OCI-LY3 (cell line): ENCODE measurements around the gene CARHSP1.
A peak's percentile ranks its signal among the peaks of the same experiment; 100 is the strongest.

Source experiments
- H2AFZ ChIP-seq: fragments of 200-600, 300-600 bp; shearing (Covaris generic); 2 replicates; pipeline ENCODE4 v1.6.0; 2014; ENCODE audit warnings: antibody characterized with exemption, low read depth, low read length
- H3K27ac ChIP-seq: fragments of 200-600, 300-600 bp; sonication (generic); 2 replicates; pipeline ENCODE4 v1.5.1; 2014; ENCODE audit warnings: mild to moderate bottlenecking, low read length, moderate library complexity, mixed read lengths
- H3K27me3 ChIP-seq: fragments of 200-600, 300-600 bp; sonication (generic); 2 replicates; pipeline ENCODE4 v1.6.1; 2014; ENCODE audit warnings: low read depth, low read length, mixed read lengths
- H3K36me3 ChIP-seq: fragments of 200-600, 300-600 bp; sonication (generic); replicated peaks from 2 replicates; pipeline ENCODE3; 2014; ENCODE audit warnings: low read depth, low read length, mixed read lengths
- H3K4me1 ChIP-seq: fragments of 300-600, 200-600 bp; sonication (generic); 2 replicates; pipeline ENCODE4 v1.6.1; 2014; ENCODE audit warnings: low read length, mixed read lengths
- H3K4me2 ChIP-seq: fragments of 200-600, 300-600 bp; sonication (generic); 2 replicates; pipeline ENCODE4 v1.6.1; 2014; ENCODE audit warnings: low read length, mixed read lengths
- H3K4me3 ChIP-seq: fragments of 300-600, 200-600 bp; sonication (generic); 2 replicates; pipeline ENCODE4 v1.5.1; 2014; ENCODE audit warnings: antibody characterized with exemption, mild to moderate bottlenecking, low read length, moderate library complexity
- H3K79me2 ChIP-seq: fragments of 300-600, 200-600 bp; shearing (Covaris generic); 2 replicates; pipeline ENCODE4 v1.6.1; 2014; ENCODE audit warnings: mild to moderate bottlenecking, low read length, mixed read lengths
- H3K9ac ChIP-seq: fragments of 300-600, 200-600 bp; shearing (Covaris generic); 2 replicates; pipeline ENCODE4 v1.6.0; 2014; ENCODE audit warnings: mild to moderate bottlenecking, low read length, moderate library complexity
- H3K9me3 ChIP-seq: fragments of 200-600, 300-600 bp; shearing (Covaris generic); 2 replicates; pipeline ENCODE4 v1.6.1; 2014; ENCODE audit warnings: low read length, mixed read lengths; ENCODE audit not compliant: insufficient read depth
- H4K20me1 ChIP-seq: fragments of 200-600, 300-600 bp; sonication (generic); 2 replicates; pipeline ENCODE4 v1.6.1; 2016; ENCODE audit warnings: low read length, mixed read lengths; ENCODE audit not compliant: insufficient read depth
- EZH2phosphoT487 ChIP-seq: fragments of 200-600 bp; shearing (Covaris generic); IDR thresholded peaks from 2 replicates; pipeline ENCODE4 v1.6.1; 2018; ENCODE audit warnings: antibody characterized with exemption, mixed run types, low read depth
- TF ChIP-seq, protein P1 (sequence below): fragments of 200-600, 300-600 bp; sonication (generic); IDR thresholded peaks from 2 replicates; pipeline ENCODE4 v1.5.1; 2014; ENCODE audit warnings: antibody characterized with exemption, low read length, low read depth

CARHSP1 gene

DNA sequence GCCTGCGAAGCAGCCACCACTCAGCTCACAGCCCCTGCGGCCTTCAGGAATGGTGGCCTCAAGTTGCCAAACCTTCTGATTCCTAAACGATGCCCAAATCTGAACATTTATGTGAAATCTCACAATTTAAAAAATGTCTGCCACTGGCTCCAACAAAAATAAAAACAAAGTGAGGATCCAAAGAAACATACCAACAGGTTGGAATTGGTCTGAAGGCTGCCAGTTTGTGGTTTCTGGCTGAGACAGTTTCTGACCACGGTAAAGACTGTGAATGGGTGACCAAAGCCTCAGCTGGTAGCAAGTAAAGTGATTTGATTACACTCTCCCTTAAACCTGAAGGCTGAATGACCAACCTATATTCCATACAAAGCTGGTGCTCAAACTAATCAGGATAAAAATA lies 38.3 kb upstream of the CARHSP1 start:
- peaks cover 7% of the 10 kb centered on the region; the same call in 1 of the 2 replicates for H3K79me2 ChIP-seq
- H3K4me2 ChIP-seq: no peak overlapping the region

DNA sequence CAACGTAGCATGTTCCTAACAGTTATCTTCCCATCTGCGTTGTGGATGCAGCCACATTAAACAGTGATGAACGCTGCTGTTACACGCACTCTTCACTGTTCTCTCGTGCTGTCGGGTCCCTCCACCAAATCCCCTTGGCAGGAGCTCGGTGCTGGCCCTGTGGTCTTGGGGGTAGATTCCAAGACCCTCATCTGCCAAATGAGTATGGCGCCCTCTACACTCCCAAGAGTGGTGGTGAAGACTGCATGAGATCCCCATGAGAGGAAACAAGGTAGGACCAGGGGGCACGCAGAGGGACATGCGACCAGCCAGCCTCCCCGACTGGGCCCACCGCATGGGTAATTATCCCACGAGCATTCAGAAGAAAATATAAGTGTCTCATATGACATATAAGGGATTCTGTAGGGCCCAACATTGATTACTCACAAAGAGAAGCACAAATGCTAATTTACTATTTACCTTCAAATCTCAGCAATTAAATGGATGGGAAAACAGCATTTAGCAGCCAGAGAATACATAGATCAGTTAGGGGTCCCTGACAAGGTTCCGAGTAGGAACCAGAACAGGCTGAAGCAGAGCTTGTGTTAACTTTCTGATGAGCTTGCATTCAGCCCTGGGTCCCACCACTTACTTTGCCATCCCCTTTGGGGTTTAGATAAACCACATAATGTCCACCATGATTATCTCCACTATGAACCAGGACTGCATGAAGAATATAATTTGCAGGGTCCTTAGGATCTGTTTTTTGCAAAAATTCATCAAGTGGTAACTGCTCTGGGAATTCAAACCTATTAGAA lies 37.2 kb upstream of the CARHSP1 start:
- no peak overlapping the region for H3K9ac ChIP-seq
- no peaks in the 10 kb centered on the region for H3K79me2 ChIP-seq
- no peaks in the 10 kb centered on the region for H3K4me1 ChIP-seq
- H3K36me3 ChIP-seq: peaks cover 74% of the 10 kb centered on the region
- TF ChIP-seq EZH2phosphoT487: no peak
- TF ChIP-seq, protein P1, sequence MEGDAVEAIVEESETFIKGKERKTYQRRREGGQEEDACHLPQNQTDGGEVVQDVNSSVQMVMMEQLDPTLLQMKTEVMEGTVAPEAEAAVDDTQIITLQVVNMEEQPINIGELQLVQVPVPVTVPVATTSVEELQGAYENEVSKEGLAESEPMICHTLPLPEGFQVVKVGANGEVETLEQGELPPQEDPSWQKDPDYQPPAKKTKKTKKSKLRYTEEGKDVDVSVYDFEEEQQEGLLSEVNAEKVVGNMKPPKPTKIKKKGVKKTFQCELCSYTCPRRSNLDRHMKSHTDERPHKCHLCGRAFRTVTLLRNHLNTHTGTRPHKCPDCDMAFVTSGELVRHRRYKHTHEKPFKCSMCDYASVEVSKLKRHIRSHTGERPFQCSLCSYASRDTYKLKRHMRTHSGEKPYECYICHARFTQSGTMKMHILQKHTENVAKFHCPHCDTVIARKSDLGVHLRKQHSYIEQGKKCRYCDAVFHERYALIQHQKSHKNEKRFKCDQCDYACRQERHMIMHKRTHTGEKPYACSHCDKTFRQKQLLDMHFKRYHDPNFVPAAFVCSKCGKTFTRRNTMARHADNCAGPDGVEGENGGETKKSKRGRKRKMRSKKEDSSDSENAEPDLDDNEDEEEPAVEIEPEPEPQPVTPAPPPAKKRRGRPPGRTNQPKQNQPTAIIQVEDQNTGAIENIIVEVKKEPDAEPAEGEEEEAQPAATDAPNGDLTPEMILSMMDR: peak; percentile 31
- no peaks in the 10 kb centered on the region for H3K27me3 ChIP-seq
- no peak overlapping the region for H3K4me2 ChIP-seq
- no peak overlapping the region for H3K27ac ChIP-seq
- H3K9me3 ChIP-seq: no peaks in the 10 kb centered on the region
- no peak overlapping the region for H3K4me3 ChIP-seq
- no peak overlapping the region for H2AFZ ChIP-seq
- H4K20me1 ChIP-seq: peaks cover 3% of the 10 kb centered on the region; the same call in 1 of the 2 replicates

More for the DNA sequence above, 38.3 kb upstream of the CARHSP1 start:
- Histone ChIP-seq H3K4me1 (no peaks in the 10 kb centered on the region), H4K20me1 (peaks cover 8% of the 10 kb centered on the region; the same call in 1 of the 2 replicates), H3K9ac (no peak overlapping the region), H3K27ac (no peak overlapping the region), H3K9me3 (no peaks in the 10 kb centered on the region), H3K4me3 (no peak overlapping the region), H3K36me3 (peaks cover 73% of the 10 kb centered on the region), H2AFZ (no peak overlapping the region), H3K27me3 (no peaks in the 10 kb centered on the region)
- TF ChIP-seq, protein P1: no peak
- no peak for TF ChIP-seq EZH2phosphoT487

DNA sequence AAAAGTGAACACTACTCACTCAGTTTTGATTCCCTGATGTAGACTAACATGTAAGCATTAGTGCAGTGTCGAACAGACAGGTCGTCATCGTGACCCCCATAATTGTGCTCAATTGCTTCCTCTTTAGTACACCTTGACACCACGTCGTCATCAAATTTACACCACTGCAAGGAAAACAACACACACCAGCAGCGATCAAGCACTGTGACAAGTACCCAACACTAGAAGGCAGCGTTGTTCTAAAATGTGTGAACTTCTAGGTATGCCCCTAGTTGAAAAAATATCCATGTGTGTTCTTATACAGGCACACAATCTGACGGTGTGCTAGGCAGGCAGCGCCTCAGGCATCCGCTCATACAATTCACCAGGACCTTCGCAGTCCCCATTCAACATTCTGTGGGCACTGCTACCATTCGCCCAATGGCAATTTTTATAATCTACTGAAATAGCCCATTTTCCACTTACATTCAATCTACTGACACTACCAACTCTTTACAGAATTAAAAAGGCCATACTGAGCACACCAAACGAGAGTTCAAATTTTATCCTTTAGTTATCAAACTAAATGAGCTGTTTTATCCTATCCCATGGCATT lies 36.5 kb upstream of the CARHSP1 start:
- Histone ChIP-seq H2AFZ (no peak overlapping the region), H3K4me2 (no peak overlapping the region), H3K4me1 (0 out of 2 replicates have a peak, but pooled peaks cover 2% of the 10 kb centered on the region), H3K9ac (no peak overlapping the region), H3K36me3 (peaks cover 73% of the 10 kb centered on the region), H3K27me3 (no peaks in the 10 kb centered on the region), H3K9me3 (no peaks in the 10 kb centered on the region), H3K4me3 (no peak overlapping the region), H3K27ac (no peak overlapping the region), H3K79me2 (no peaks in the 10 kb centered on the region), H4K20me1 (peaks cover 3% of the 10 kb centered on the region; the same call in 1 of the 2 replicates)
- TF ChIP-seq, protein P1: peak; percentile 50
- TF ChIP-seq EZH2phosphoT487: no peak

DNA sequence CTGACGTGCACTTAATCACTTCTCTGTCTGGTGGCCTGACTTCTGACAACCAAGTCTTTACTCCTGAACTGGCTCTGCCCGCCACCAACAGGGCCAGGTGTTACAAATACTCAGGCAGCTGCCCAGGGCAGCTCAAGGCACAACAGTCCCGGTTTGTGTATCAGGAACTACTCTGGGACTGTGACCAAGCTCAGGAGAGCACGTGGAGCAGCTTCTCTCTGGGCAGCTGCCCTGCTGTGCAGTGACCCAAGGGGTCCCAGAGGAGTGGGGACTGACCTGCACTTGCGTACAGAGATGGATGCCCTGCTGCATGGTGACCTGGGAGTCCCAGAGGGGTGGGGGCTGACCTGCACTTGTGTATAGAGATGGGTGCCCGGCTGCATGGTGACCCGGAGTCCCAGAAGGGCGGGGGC lies 35.2 kb upstream of the CARHSP1 start:
- Histone ChIP-seq H3K27ac (no peak overlapping the region), H3K9ac (no peak overlapping the region), H3K27me3 (no peaks in the 10 kb centered on the region), H2AFZ (no peak overlapping the region), H3K4me3 (no peak overlapping the region), H3K79me2 (no peaks in the 10 kb centered on the region), H3K9me3 (no peaks in the 10 kb centered on the region), H4K20me1 (peaks cover 2% of the 10 kb centered on the region; the same call in 1 of the 2 replicates), H3K36me3 (peaks cover 81% of the 10 kb centered on the region), H3K4me1 (0 out of 2 replicates have a peak, but pooled peaks cover 4% of the 10 kb centered on the region), H3K4me2 (no peak overlapping the region)
- TF ChIP-seq, protein P1: no peak
